HCT116 (cell line): ENCODE results near the gene TRIM31.

ENCODE experiments used
- CBX3 ChIP-seq: IDR thresholded peaks from 2 replicates; pipeline ENCODE4 v1.6.1; 2012; ENCODE audit warnings: low read depth
- EZH2 ChIP-seq: fragments of 200-600 bp; sonication (generic); IDR thresholded peaks from 2 replicates; pipeline ENCODE4 v1.6.1; 2017; ENCODE audit warnings: antibody characterized with exemption, mixed run types
- EZH2phosphoT487 ChIP-seq: fragments of 200-600 bp; IDR thresholded peaks from 2 replicates; pipeline ENCODE4 v1.6.1; 2018; ENCODE audit warnings: antibody characterized with exemption, borderline replicate concordance
- POLR2A ChIP-seq: IDR thresholded peaks from 2 replicates; pipeline ENCODE4 v1.7.0; 2011; ENCODE audit warnings: borderline replicate concordance; ENCODE audit not compliant: insufficient read depth, insufficient read length; ENCODE audit errors: extremely low read depth
- POLR2AphosphoS5 ChIP-seq: IDR thresholded peaks from 2 replicates; pipeline ENCODE4 v1.6.1; 2011; ENCODE audit warnings: mild to moderate bottlenecking, low read depth, low read length, moderate library complexity
- RAD21 ChIP-seq: IDR thresholded peaks from 2 replicates; pipeline ENCODE4 v1.6.1; 2012; ENCODE audit warnings: low read depth, mild to moderate bottlenecking
- SIN3A ChIP-seq: IDR thresholded peaks from 2 replicates; pipeline ENCODE4 v1.6.1; 2012; ENCODE audit warnings: low read depth
- SRF ChIP-seq: IDR thresholded peaks from 2 replicates; pipeline ENCODE4 v1.6.1; 2012; ENCODE audit warnings: low read depth
- TCF7L2 ChIP-seq: IDR thresholded peaks from 2 replicates; pipeline ENCODE4 v1.7.0; 2011; ENCODE audit warnings: borderline replicate concordance, inconsistent platforms; ENCODE audit not compliant: insufficient read depth, insufficient read length; ENCODE audit errors: extremely low read depth
- YY1 ChIP-seq: IDR thresholded peaks from 2 replicates; pipeline ENCODE4 v1.6.1; 2011; ENCODE audit warnings: low read length, low read depth, moderate library complexity, mild to moderate bottlenecking; ENCODE audit not compliant: insufficient replicate concordance; ENCODE audit errors: extremely low read depth
- ZNF274 ChIP-seq: fragments of 200-500 bp; sonication (Bioruptor generic); IDR thresholded peaks from 2 replicates; pipeline ENCODE4 v1.6.1; 2014; ENCODE audit warnings: mild to moderate bottlenecking, low read depth, low read length, inconsistent platforms
- TF ChIP-seq, protein P1 (sequence below), 3 experiments: fragments of 200-600 bp in 1 of 3; sonication (generic) in 1 of 3; IDR thresholded peaks in 2 of 3; conservative IDR thresholded peaks in 1 of 3; 2 replicates each; pipeline ENCODE4 v1.5.1; 2012 to 2017; ENCODE audit warnings: low read depth in 2 of 3, low read length in 2 of 3, antibody characterized with exemption in 1 of 3, borderline replicate concordance in 1 of 3, control low read depth in 1 of 3, mild to moderate bottlenecking in 1 of 3, mixed read lengths in 1 of 3, mixed run types in 1 of 3, moderate library complexity in 1 of 3; ENCODE audit not compliant: insufficient read depth in 1 of 3
- TF ChIP-seq, protein P2 (sequence below): IDR thresholded peaks from 2 replicates; pipeline ENCODE4 v1.6.1; 2012
- TF ChIP-seq, protein P3 (sequence below): IDR thresholded peaks from 2 replicates; pipeline ENCODE4 v1.6.1; 2012; ENCODE audit warnings: low read depth

DNA sequence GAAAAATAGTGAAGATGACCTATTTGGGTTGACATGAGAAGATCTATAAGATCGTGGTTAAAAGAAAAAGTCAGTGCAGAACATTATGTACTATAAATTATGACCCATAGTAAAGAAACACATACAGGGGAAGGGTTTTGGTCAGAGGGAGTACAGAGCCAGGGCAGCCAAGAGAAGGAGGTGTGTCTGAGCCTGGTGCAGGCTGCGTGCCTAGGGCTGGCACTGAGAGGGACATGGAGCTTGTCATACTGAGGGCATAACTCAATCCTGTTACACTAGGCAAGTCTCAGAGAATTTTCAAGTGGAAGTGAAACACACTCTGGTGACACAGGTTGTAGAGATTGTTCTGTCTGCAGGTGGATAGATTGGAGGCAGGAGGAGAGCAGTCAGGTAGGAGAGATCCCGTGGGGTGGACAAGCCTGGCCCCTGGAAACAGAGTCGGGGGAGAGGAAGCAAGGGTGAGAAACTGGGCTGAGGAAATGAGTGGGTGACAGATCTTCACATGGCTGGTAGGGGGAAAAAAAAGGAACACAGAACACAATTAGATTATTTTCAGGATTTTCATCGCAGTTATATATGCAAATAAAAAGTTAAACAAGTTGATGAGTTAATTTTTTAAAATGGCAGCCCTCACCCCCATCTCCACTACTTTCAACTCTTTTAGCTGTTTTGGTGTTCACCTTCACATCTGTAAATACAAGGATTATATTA lies 18.8 kb downstream of the TRIM31 start:
- TF ChIP-seq, protein P1, sequence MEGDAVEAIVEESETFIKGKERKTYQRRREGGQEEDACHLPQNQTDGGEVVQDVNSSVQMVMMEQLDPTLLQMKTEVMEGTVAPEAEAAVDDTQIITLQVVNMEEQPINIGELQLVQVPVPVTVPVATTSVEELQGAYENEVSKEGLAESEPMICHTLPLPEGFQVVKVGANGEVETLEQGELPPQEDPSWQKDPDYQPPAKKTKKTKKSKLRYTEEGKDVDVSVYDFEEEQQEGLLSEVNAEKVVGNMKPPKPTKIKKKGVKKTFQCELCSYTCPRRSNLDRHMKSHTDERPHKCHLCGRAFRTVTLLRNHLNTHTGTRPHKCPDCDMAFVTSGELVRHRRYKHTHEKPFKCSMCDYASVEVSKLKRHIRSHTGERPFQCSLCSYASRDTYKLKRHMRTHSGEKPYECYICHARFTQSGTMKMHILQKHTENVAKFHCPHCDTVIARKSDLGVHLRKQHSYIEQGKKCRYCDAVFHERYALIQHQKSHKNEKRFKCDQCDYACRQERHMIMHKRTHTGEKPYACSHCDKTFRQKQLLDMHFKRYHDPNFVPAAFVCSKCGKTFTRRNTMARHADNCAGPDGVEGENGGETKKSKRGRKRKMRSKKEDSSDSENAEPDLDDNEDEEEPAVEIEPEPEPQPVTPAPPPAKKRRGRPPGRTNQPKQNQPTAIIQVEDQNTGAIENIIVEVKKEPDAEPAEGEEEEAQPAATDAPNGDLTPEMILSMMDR (IDR thresholded peaks at IDR 0.05 in 2 of 3, conservative IDR thresholded peaks at IDR 0.05 in 1 of 3; ENCODE audit: borderline replicate concordance in 1 of 3, insufficient read depth in 1 of 3, low read depth in 2 of 3, low read length in 2 of 3): no peak
- TF ChIP-seq, protein P2, sequence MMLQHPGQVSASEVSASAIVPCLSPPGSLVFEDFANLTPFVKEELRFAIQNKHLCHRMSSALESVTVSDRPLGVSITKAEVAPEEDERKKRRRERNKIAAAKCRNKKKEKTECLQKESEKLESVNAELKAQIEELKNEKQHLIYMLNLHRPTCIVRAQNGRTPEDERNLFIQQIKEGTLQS: no peak
- TF ChIP-seq POLR2A (no peak), CBX3 (no peak), ZNF274 (no peak), RAD21 (no peak), EZH2phosphoT487 (no peak), SRF (no peak), SIN3A (no peak), POLR2AphosphoS5 (no peak), YY1 (no peak), TCF7L2 (no peak), EZH2 (no peak)
- TF ChIP-seq, protein P3, sequence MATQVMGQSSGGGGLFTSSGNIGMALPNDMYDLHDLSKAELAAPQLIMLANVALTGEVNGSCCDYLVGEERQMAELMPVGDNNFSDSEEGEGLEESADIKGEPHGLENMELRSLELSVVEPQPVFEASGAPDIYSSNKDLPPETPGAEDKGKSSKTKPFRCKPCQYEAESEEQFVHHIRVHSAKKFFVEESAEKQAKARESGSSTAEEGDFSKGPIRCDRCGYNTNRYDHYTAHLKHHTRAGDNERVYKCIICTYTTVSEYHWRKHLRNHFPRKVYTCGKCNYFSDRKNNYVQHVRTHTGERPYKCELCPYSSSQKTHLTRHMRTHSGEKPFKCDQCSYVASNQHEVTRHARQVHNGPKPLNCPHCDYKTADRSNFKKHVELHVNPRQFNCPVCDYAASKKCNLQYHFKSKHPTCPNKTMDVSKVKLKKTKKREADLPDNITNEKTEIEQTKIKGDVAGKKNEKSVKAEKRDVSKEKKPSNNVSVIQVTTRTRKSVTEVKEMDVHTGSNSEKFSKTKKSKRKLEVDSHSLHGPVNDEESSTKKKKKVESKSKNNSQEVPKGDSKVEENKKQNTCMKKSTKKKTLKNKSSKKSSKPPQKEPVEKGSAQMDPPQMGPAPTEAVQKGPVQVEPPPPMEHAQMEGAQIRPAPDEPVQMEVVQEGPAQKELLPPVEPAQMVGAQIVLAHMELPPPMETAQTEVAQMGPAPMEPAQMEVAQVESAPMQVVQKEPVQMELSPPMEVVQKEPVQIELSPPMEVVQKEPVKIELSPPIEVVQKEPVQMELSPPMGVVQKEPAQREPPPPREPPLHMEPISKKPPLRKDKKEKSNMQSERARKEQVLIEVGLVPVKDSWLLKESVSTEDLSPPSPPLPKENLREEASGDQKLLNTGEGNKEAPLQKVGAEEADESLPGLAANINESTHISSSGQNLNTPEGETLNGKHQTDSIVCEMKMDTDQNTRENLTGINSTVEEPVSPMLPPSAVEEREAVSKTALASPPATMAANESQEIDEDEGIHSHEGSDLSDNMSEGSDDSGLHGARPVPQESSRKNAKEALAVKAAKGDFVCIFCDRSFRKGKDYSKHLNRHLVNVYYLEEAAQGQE: no peak
